GM18526 (cell line): ENCODE results near the gene ENOX1.

Experiments
- POLR2A ChIP-seq: IDR thresholded peaks from 3 replicates; pipeline ENCODE4 v1.6.1; 2011; ENCODE audit not compliant: insufficient read length; ENCODE audit errors: extremely low read depth

Gene ENOX1

GRCh38 chr13:43343645-43344044 lies 443.1 kb downstream of the ENOX1 start:
- TF ChIP-seq POLR2A, result no peak

- TF ChIP-seq POLR2A, result no peak
These were observed 446.8 kb downstream of the ENOX1 start for GRCh38 chr13:43339805-43340550.

- TF ChIP-seq POLR2A, result no peak
These were observed 447.5 kb downstream of the ENOX1 start for GRCh38 chr13:43339145-43339804.

GRCh38 chr13:43335764-43336163 lies 451.0 kb downstream of the ENOX1 start:
- no peak for TF ChIP-seq POLR2A

GRCh38 chr13:43333176-43333575 lies 453.6 kb downstream of the ENOX1 start:
- no peak for TF ChIP-seq POLR2A

GRCh38 chr13:43331672-43332071 lies 455.1 kb downstream of the ENOX1 start:
- TF ChIP-seq POLR2A, result no peak

- no peak for TF ChIP-seq POLR2A
These were observed 457.1 kb downstream of the ENOX1 start for GRCh38 chr13:43329702-43330101.

GRCh38 chr13:43328907-43329306 lies 457.9 kb downstream of the ENOX1 start:
- TF ChIP-seq POLR2A, result no peak

- no peak for TF ChIP-seq POLR2A
These were observed 460.7 kb downstream of the ENOX1 start for GRCh38 chr13:43326100-43326499.

- TF ChIP-seq POLR2A, result no peak
These were observed 461.1 kb downstream of the ENOX1 start for GRCh38 chr13:43325636-43326035.

GRCh38 chr13:43324129-43324528 lies 462.6 kb downstream of the ENOX1 start:
- TF ChIP-seq POLR2A, result no peak

- no peak for TF ChIP-seq POLR2A
These were observed 466.9 kb downstream of the ENOX1 start for GRCh38 chr13:43319617-43320444.

GRCh38 chr13:43316946-43317353 lies 469.8 kb downstream of the ENOX1 start:
- TF ChIP-seq POLR2A, result no peak

GRCh38 chr13:43316281-43316680 lies 470.5 kb downstream of the ENOX1 start:
- no peak for TF ChIP-seq POLR2A

GRCh38 chr13:43315522-43315921 lies 471.2 kb downstream of the ENOX1 start:
- TF ChIP-seq POLR2A, result no peak

GRCh38 chr13:43309311-43309710 lies 477.5 kb downstream of the ENOX1 start:
- TF ChIP-seq POLR2A, result no peak
